ENCODE data around the gene HARS1. TPM values are rescaled to one million over a fixed set of nuclear protein-coding genes. Genes with fewer than 3 reads are reported as not detected.
"Not testable (repeated sequence)": the region's sequence is repeated elsewhere in the genome, so short reads cannot be mapped to it uniquely, and the experiment has no call there.

The HARS1 gene
- total and polyA plus RNA-seq, 8 donors, result 24.7 to 47.8 (median 32.7) TPM

DNA sequence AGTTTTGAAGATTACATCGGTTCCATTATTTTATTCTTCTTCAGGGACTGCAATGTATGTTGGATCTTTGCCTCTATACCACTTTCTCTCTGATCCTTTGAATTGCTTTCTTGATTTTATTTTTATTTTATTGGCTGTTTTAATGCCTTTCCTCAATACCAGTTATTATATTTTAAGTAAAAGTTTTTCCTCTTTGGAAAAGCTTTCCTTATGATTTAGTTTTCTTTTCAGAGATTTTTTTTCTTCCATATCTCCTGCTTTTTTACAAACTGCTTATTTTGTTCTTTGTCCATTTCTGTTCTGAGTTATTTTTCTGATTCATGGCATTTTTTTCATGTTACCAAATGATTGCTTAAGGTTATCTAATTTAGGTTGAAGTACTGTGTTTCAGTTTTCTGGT, 20.6 kb upstream of the HARS1 start:
- intact Hi-C loops (cut with DNase I), result loop anchor here in 2 of 3 donors (10.0 kb wide), 2 partner anchors 337 to 347 kb away; partner anchors contain the start of gene SLC4A9 (in 1 of the 2)
- ATAC-seq (no peak), FAIRE-seq (peak; percentile 41), DNase-seq (no peak)
- Histone ChIP-seq H3K27me3 (no peaks in the 10 kb centered on the region), H3K27ac (peak overlapping the region in 2 of 4 donors; percentile 88 to 91), H3K9me3 (no peaks in the 10 kb centered on the region), H3K36me3 (no peaks in the 10 kb centered on the region), H3K4me1 (no peaks in the 10 kb centered on the region), H3K4me3 (no peak overlapping the region)
- no peak for TF ChIP-seq CTCF (IDR thresholded peaks at IDR 0.05)
- 90 to 95% methylated on average over 1 of the region's 1 CpG for WGBS, 2 donors

DNA sequence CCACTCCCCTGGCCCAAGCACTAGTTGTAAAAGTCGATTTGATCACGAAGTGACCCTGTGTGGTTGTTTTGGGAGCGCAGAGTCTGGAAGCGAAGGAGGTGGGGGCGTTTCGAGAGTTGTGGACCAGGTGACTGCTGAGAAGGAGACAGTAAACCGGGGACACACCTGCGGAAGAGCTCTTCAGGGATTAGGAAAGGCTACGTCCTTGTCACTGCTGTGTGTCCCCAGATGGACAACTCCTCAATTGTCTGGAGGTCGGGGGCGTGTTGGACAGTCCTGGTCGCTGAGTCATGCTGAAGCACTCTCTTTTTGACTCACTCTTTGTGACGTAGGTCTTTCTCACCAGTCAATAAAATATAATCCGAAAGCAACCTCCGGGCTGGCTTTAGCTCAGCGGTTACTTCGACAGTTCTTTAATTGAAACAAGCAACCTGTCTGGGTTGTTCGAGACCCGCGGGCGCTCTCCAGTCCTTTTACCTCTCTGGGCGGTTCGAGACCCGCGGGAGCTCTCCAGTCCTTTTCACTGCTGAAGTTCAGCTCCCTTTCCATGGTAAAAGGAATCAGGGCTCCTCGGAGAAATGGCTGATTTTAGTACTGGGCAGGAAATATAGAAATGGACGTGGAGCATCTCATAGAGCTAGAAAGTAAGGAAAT, 19.9 kb upstream of the HARS1 start:
- DNase-seq (peak; percentile 81 to 98 (median 92)), ATAC-seq (peak; percentile 91 to 96 (median 94)), FAIRE-seq (peak; percentile 93)
- no peak for TF ChIP-seq CTCF (IDR thresholded peaks at IDR 0.05)
- Histone ChIP-seq H3K9me3 (no peaks in the 10 kb centered on the region), H3K36me3 (peaks cover 0 to 5% (median 0%) of the 10 kb centered on the region in 3 donors), H3K27me3 (no peaks in the 10 kb centered on the region), H3K4me3 (peak overlapping the region; percentile 38 to 58 (median 50)), H3K27ac (peak overlapping the region; percentile 75 to 91 (median 86)), H3K4me1 (no peaks in the 10 kb centered on the region)
- intact Hi-C loops (cut with DNase I), result loop anchor here in 2 of 3 donors (10.0 kb wide), 2 partner anchors 336 to 346 kb away; partner anchors contain the start of gene SLC4A9 (in 1 of the 2)
- WGBS, 2 donors, result 0 to 1% methylated on average over 27 of the region's 27 CpGs

DNA sequence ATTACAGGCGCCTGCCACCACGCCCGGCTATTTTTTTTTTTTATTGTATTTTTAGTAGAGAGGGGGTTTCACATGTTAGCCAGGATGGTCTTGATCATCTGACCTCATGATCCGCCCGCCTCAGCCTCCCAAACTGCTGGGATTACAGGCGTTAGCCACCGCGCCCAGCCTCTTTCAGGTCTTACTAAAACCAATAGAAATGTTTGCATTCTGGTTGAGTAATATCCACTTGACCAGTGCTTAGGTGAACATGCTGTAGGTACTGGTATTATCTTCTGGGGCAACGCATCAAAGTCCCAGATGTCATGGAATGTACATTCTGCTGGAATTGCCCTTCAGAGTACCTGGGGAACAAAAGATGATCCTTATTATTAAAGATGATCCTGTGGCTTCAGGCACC, 17.6 kb upstream of the HARS1 start:
- H3K27me3 ChIP-seq; intact Hi-C loops (cut with DNase I); H3K4me1 ChIP-seq; ATAC-seq; FAIRE-seq; H3K9me3 ChIP-seq; DNase-seq; H3K27ac ChIP-seq; H3K4me3 ChIP-seq: not testable (repeated sequence)
- peaks cover 0 to 27% (median 5%) of the 10 kb centered on the region in 3 donors for H3K36me3 ChIP-seq
- 90% methylated on average over 9 of the region's 9 CpGs for WGBS, 2 donors

DNA sequence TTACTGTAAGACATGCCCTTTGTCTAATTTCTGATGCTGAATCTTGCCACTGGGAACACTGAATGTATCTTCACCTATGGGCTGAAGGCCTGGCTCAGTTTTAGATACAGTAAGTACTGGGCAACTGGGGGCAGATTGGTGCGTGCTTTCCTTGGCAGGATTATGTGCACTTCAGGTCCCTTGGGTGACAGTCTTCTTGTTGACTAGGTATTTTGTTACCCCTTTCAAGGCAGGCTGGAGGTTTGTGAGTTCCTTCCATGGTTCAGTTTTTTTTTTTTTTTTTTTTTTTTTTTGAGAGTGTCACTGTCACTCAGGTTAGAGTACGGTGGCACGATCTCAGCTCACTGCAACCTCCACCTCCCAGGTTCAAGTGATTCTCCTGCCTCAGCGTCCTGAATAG, 16.6 kb upstream of the HARS1 start:
- 85 to 87% methylated on average over 4 of the region's 4 CpGs for WGBS, 2 donors
- Histone ChIP-seq H3K4me1 (no peaks in the 10 kb centered on the region), H3K27me3 (no peaks in the 10 kb centered on the region), H3K36me3 (peaks cover 0 to 27% (median 5%) of the 10 kb centered on the region in 3 donors), H3K4me3 (no peak overlapping the region), H3K27ac (no peak overlapping the region), H3K9me3 (no peaks in the 10 kb centered on the region)
- TF ChIP-seq CTCF (IDR thresholded peaks at IDR 0.05), result no peak
- intact Hi-C loops (cut with DNase I), result no loop called here
- no peak for DNase-seq
- no peak for ATAC-seq
- FAIRE-seq, result no peak

GRCh38 chr5:140700177-140701144, 9.3 kb upstream of the HARS1 start, which contains the start of gene ZMAT2:
Gene ZMAT2, plus strand, starts transcription at chr5:140700447. Its CDS starts 14 bp downstream, at chr5:140700461.
- H3K36me3 ChIP-seq, result peaks cover 8 to 49% (median 23%) of the 10 kb centered on the region in 3 donors
- TF ChIP-seq CTCF (IDR thresholded peaks at IDR 0.05), result no peak

More at GRCh38 chr5:140700177-140701144, 9.3 kb upstream of the HARS1 start, which contains the start of gene ZMAT2:
- ATAC-seq, result peak; percentile 99 to 100 (median 99)
- no peaks in the 10 kb centered on the region for H3K9me3 ChIP-seq
- WGBS, 2 donors, result 1 to 2% methylated on average over 44 of the region's 44 CpGs
- no peaks in the 10 kb centered on the region for H3K27me3 ChIP-seq
- H3K27ac ChIP-seq, result peak within 1 kb of the TSS in 2 of 4 donors; percentile 38 to 58
- peak; percentile 98 for FAIRE-seq
- intact Hi-C loops (cut with DNase I), result no loop called here
- H3K4me1 ChIP-seq, result peaks cover 0 to 5% (median 0%) of the 10 kb centered on the region in 3 donors
- H3K4me3 ChIP-seq, result peak within 1 kb of the TSS; percentile 48 to 90 (median 68)
- DNase-seq, result peak; percentile 89 to 96 (median 94)
